OCI-LY7 (cell line): ENCODE data around the gene MAGEA2B.
"Not testable (repeated sequence)": the region's sequence is repeated elsewhere in the genome, so short reads cannot be mapped to it uniquely, and the experiment has no call there.

Experiments used
- CTCF ChIP-seq: fragments of 200-600 bp; sonication (generic); conservative IDR thresholded peaks from 2 replicates; pipeline ENCODE4 v1.5.1; 2014; ENCODE audit warnings: mild to moderate bottlenecking, antibody characterized with exemption, low read length, moderate library complexity, mixed read lengths
- EZH2phosphoT487 ChIP-seq: fragments of 200-600 bp; sonication (generic); IDR thresholded peaks from 2 replicates; pipeline ENCODE4 v1.6.1; 2018; ENCODE audit warnings: low read depth, borderline replicate concordance, mild to moderate bottlenecking, mixed run types, antibody characterized with exemption, low read length, moderate library complexity, mixed read lengths

GRCh38 chrX:152766562-152766961 lies 52.1 kb downstream of the MAGEA2B start:
- TF ChIP-seq CTCF, EZH2phosphoT487: not testable (repeated sequence)
